ENCODE results near the gene MYL12A. TPM values are rescaled to one million over a fixed set of nuclear protein-coding genes. Genes with fewer than 3 reads are reported as not detected.

MYL12A gene
- total and polyA plus RNA-seq, 2 of the 8 experiments (the other 6 are each of a cell fraction or from before 2014, with no cell fraction given), result 188 to 247 TPM

- no peak overlapping the region for H2BK5ac ChIP-seq (ENCODE audit: low read depth, low read length)
- ChIA-PET CTCF (ENCODE audit: partially characterized antibody) (interaction anchor here (0.8 to 1.6 kb wide), 3 partner anchors 16 to 286 kb away, joined by 3 to 4 read pairs (median 3); no protein-coding TSS in a partner anchor), POLR2A (ENCODE audit: partially characterized antibody) (interaction anchor here (1.2 kb wide), 1 partner anchor 12 kb away, joined by 3 read pairs; no protein-coding TSS in a partner anchor)
- H2BK15ac ChIP-seq (ENCODE audit: low read length), result no peak overlapping the region
- H3K9ac ChIP-seq (replicated peaks in 1 of 4; ENCODE audit: extremely low read depth in 1 of 4, low read depth in 3 of 4, low read length in 3 of 4), result no peak overlapping the region
- H2BK120ac ChIP-seq (replicated peaks; ENCODE audit: low read depth, low read length), result no peak overlapping the region
- DNase-seq (ENCODE audit: low read depth in 1 of 2, low spot score in 2 of 2) (no peak), FAIRE-seq (no peak)
- no peak overlapping the region for H4K91ac ChIP-seq (replicated peaks; ENCODE audit: insufficient read length, low read length)
- no peak overlapping the region for H2BK20ac ChIP-seq (ENCODE audit: low read length)
- H3K23me2 ChIP-seq (ENCODE audit: low read depth, low read length), result no peaks in the 10 kb centered on the region
- no peak overlapping the region for H2BK12ac ChIP-seq (ENCODE audit: low read depth, low read length)
- no peaks in the 10 kb centered on the region for H3K27me3 ChIP-seq (replicated peaks in 1 of 4; ENCODE audit: control insufficient read depth in 3 of 4, extremely low read depth in 1 of 4, insufficient read depth in 3 of 4, low read length in 3 of 4)
- no peak overlapping the region for H4K5ac ChIP-seq (ENCODE audit: insufficient read length, low read depth, low read length)
- H2AFZ ChIP-seq (ENCODE audit: low read length), result no peak overlapping the region
- no peak overlapping the region for H3K23ac ChIP-seq (ENCODE audit: insufficient read length)
- no peak overlapping the region for H3K56ac ChIP-seq (replicated peaks; ENCODE audit: insufficient read length, low read depth, low read length)
- no peak overlapping the region for H3K4me3 ChIP-seq (ENCODE audit: extremely low read depth in 1 of 4, insufficient read depth in 2 of 4, low read depth in 3 of 4, low read length in 4 of 4)
- WGBS, 2 experiments (ENCODE audit: extremely low coverage in 1 of 2, insufficient coverage in 1 of 2, insufficient read length in 1 of 2, insufficient replicate concordance in 2 of 2, low coverage in 1 of 2, low lambda C conversion rate in 2 of 2, missing lambda C conversion rate in 1 of 2), result 79% methylated on average over 3 of the region's 3 CpGs; no CpG with 5 or more reads in 1 of the 2 experiments
- H3K27ac ChIP-seq (ENCODE audit: low read depth, low read length), result no peak overlapping the region
- H3K9me3 ChIP-seq (ENCODE audit: insufficient read depth in 2 of 2, low read depth in 1 of 2, low read length in 1 of 2), result no peaks in the 10 kb centered on the region; a peak in 1 of 4 replicates
- no peaks in the 10 kb centered on the region for H3K79me1 ChIP-seq (ENCODE audit: low read depth, low read length)
- H3K4ac ChIP-seq (replicated peaks; ENCODE audit: insufficient read length, low read depth, low read length), result no peak overlapping the region
- no peak overlapping the region for H4K8ac ChIP-seq (ENCODE audit: extremely low read depth, insufficient read depth, low read length)
- peaks cover 0 to 4% (median under 1%) of the 10 kb centered on the region in 4 experiments; a peak in 1 of 7 replicates for H3K4me1 ChIP-seq (replicated peaks in 1 of 4; ENCODE audit: control insufficient read depth in 3 of 4, insufficient read depth in 4 of 4, low read length in 3 of 4)
- no peaks in the 10 kb centered on the region for H4K20me1 ChIP-seq (replicated peaks in 1 of 2; ENCODE audit: control insufficient read depth in 1 of 2, insufficient read depth in 2 of 2, low read length in 2 of 2)
- H3K18ac ChIP-seq (ENCODE audit: extremely low read depth, low read length), result no peak overlapping the region
- H3K79me2 ChIP-seq (ENCODE audit: control insufficient read depth in 1 of 2, insufficient read depth in 2 of 2, low read length in 2 of 2), result no peaks in the 10 kb centered on the region
- no peak overlapping the region for H3K14ac ChIP-seq (ENCODE audit: insufficient read length)
- no peak overlapping the region for H2AK5ac ChIP-seq (ENCODE audit: low read depth, low read length)
- no peak overlapping the region for H3K4me2 ChIP-seq (ENCODE audit: insufficient read depth in 1 of 2, low read depth in 2 of 2, low read length in 2 of 2)
- no peaks in the 10 kb centered on the region for H3K36me3 ChIP-seq (ENCODE audit: control insufficient read depth in 2 of 4, insufficient read depth in 4 of 4, low read length in 3 of 4)
- TF ChIP-seq RXRA (IDR thresholded peaks at IDR 0.05; ENCODE audit: insufficient read depth, low read depth, low read length) (no peak), RNF2 (IDR thresholded peaks at IDR 0.05; ENCODE audit: borderline replicate concordance, low read depth, low read length, missing control alignments, poor library complexity, severe bottlenecking) (no peak), CHD2 (IDR thresholded peaks at IDR 0.05; ENCODE audit: low read length) (no peak), CBX5 (IDR thresholded peaks at IDR 0.05; ENCODE audit: low read depth, low read length) (no peak)
These were observed 29.5 kb upstream of the MYL12A start for GRCh38 chr18:3217948-3218647.
